Transverse colon (tissue), 4 donors: ENCODE data around the gene EPC2. TPM values are rescaled to one million over a fixed set of nuclear protein-coding genes. Genes with fewer than 3 reads are reported as not detected.

Experiments
- DNase-seq: peaks from one replicate; pipeline ENCODE4 v3.0.0-alpha.2; 2019
- H3K27ac ChIP-seq, 4 donors: fragments of 200-600 bp; sonication (generic); 2 replicates each; pipeline ENCODE4 v1.5.1; 2016 to 2018; ENCODE audit warnings: inconsistent platforms in 4 of 4
- H3K27me3 ChIP-seq: fragments of 200-600 bp; sonication (generic); 2 replicates; pipeline ENCODE4 v1.5.1; 2017; ENCODE audit warnings: inconsistent platforms
- H3K36me3 ChIP-seq, 4 donors: fragments of 200-600 bp; sonication (generic); 2 replicates each; pipeline ENCODE4 v1.5.1; 2017 to 2019; ENCODE audit warnings: inconsistent platforms in 4 of 4
- H3K4me1 ChIP-seq, 4 donors: fragments of 200-600 bp; sonication (generic); 2 replicates each; pipeline ENCODE4 v1.5.1; 2017 to 2020; ENCODE audit warnings: inconsistent platforms in 4 of 4
- H3K4me3 ChIP-seq, 4 donors: fragments of 200-600 bp; sonication (generic); 1 replicate in 1 of 4; 2 replicates in 3 of 4; pipeline versions ENCODE4 v1.5.1 to v1.6.1; 2017 to 2019; ENCODE audit warnings: inconsistent platforms in 4 of 4
- H3K9me3 ChIP-seq, 2 donors: fragments of 200-600 bp; sonication (generic); 2 replicates each; pipeline ENCODE4 v1.5.1; 2017 to 2019; ENCODE audit warnings: inconsistent platforms in 2 of 2
- CTCF ChIP-seq, 5 experiments: fragments of 200-600 bp in 3 of 5; fragments of 450-650 bp in 2 of 5; sonication (generic) in 3 of 5; IDR thresholded peaks; 1 replicate in 2 of 5; 2 replicates in 3 of 5; pipeline ENCODE4 v1.5.1; 2016 to 2017; ENCODE audit warnings: antibody characterized with exemption in 5 of 5, inconsistent platforms in 3 of 5, mild to moderate bottlenecking in 2 of 5, moderate library complexity in 1 of 5
- EP300 ChIP-seq: sonication (generic); formaldehyde crosslinking; IDR thresholded peaks from one replicate; pipeline ENCODE4 v1.6.1; 2017; ENCODE audit warnings: antibody characterized with exemption, low read depth
- POLR2A ChIP-seq: fragments of 450-650 bp; IDR thresholded peaks from one replicate; pipeline ENCODE4 v1.6.1; 2016; ENCODE audit warnings: antibody characterized with exemption, mild to moderate bottlenecking, moderate library complexity
- POLR2AphosphoS5 ChIP-seq, 3 donors: sonication (generic); formaldehyde crosslinking; IDR thresholded peaks; one replicate each; pipeline ENCODE4 v1.6.1; 2016; ENCODE audit warnings: antibody characterized with exemption in 3 of 3
- WGBS, 2 donors: methylation state at CpG; one replicate each; pipeline ENCODE4 v1.1.5; 2018; ENCODE audit warnings: low coverage in 1 of 2; 5-methylcytosine and 5-hydroxymethylcytosine counted together
- in situ Hi-C, 4 donors: fragments of 200-750 bp; cut with MboI; loops; one replicate each; pipeline versions ENCODE4 v1.15.0 to v1.15.1; 2017; ENCODE audit warnings: low sequenced_read_pairs in 3 of 4, low pct_ligation_motif_present in 1 of 4, low pct_unique_long_range_greater_than_20kb in 1 of 4
- intact Hi-C: fragments of 100-400 bp; cut with DNase I; formaldehyde crosslinking; loops from one replicate; pipeline ENCODE4 v1.15.1; 2023; ENCODE audit warnings: low total_unique reads
- total RNA-seq, 4 donors: library from RNA; depleted of rRNA; stranded (reverse); fragments of >200 nt; gene quantifications; one replicate each; pipeline ENCODE4 v1.1.0, GENCODE V29; 2016

Gene EPC2
- total RNA-seq, 4 donors from 2014 or later: 18.3 to 40.4 (median 25.7) TPM

- H3K9me3 ChIP-seq: no peaks in the 10 kb centered on the region
- no peak overlapping the region for H3K27ac ChIP-seq
- DNase-seq: no peak
- H3K4me1 ChIP-seq: no peaks in the 10 kb centered on the region
- H3K27me3 ChIP-seq: no peaks in the 10 kb centered on the region
- H3K4me3 ChIP-seq: no peak overlapping the region
- no peaks in the 10 kb centered on the region for H3K36me3 ChIP-seq
- in situ Hi-C loops: no loop called here
- no peak for TF ChIP-seq POLR2AphosphoS5 (IDR thresholded peaks at IDR 0.05)
- TF ChIP-seq EP300: no peak
- TF ChIP-seq POLR2A: no peak
- no peak for TF ChIP-seq CTCF (IDR thresholded peaks at IDR 0.05)
- intact Hi-C loops: no loop called here
Measured at GRCh38 chr2:148623086-148623485, 21.5 kb upstream of the EPC2 start.

- no peaks in the 10 kb centered on the region for H3K4me1 ChIP-seq
- no peaks in the 10 kb centered on the region for H3K27me3 ChIP-seq
- intact Hi-C loops: no loop called here
- no peak overlapping the region for H3K4me3 ChIP-seq
- in situ Hi-C loops: loop anchor here in 1 of 4 donors (25.0 kb wide), 1 partner anchor 360 kb away; no protein-coding TSS in a partner anchor
- no peak for TF ChIP-seq POLR2A
- TF ChIP-seq POLR2AphosphoS5 (IDR thresholded peaks at IDR 0.05): no peak
- no peak for TF ChIP-seq CTCF (IDR thresholded peaks at IDR 0.05)
- TF ChIP-seq EP300: no peak
- no peak for DNase-seq
- no peaks in the 10 kb centered on the region for H3K36me3 ChIP-seq
- H3K9me3 ChIP-seq: no peaks in the 10 kb centered on the region
- H3K27ac ChIP-seq: no peak overlapping the region
Measured at GRCh38 chr2:148627224-148627623, 17.3 kb upstream of the EPC2 start.

GRCh38 chr2:148634749-148635148, 9.8 kb upstream of the EPC2 start:
- Histone ChIP-seq H3K27ac (no peak overlapping the region), H3K9me3 (no peaks in the 10 kb centered on the region), H3K4me3 (no peak overlapping the region), H3K4me1 (no peaks in the 10 kb centered on the region), H3K36me3 (no peaks in the 10 kb centered on the region), H3K27me3 (no peaks in the 10 kb centered on the region)
- in situ Hi-C loops (loop anchor here in 1 of 4 donors (25.0 kb wide), 1 partner anchor 353 kb away; no protein-coding TSS in a partner anchor), intact Hi-C loops (no loop called here)
- TF ChIP-seq CTCF (IDR thresholded peaks at IDR 0.05) (no peak), POLR2A (no peak), POLR2AphosphoS5 (IDR thresholded peaks at IDR 0.05) (no peak), EP300 (no peak)
- DNase-seq: no peak
- 62 to 88% methylated on average over 2 of the region's 2 CpGs for WGBS, 2 donors

- H3K4me1 ChIP-seq: peaks cover 0 to 2% (median under 1%) of the 10 kb centered on the region in 4 donors
- intact Hi-C loops (no loop called here), in situ Hi-C loops (loop anchor here in 1 of 4 donors (25.0 kb wide), 1 partner anchor 349 kb away; no protein-coding TSS in a partner anchor)
Measured at GRCh38 chr2:148638543-148638942, 6.0 kb upstream of the EPC2 start.

More at GRCh38 chr2:148638543-148638942, 6.0 kb upstream of the EPC2 start:
- H3K9me3 ChIP-seq: no peaks in the 10 kb centered on the region
- H3K27me3 ChIP-seq: no peaks in the 10 kb centered on the region
- no peak overlapping the region for H3K27ac ChIP-seq
- no peaks in the 10 kb centered on the region for H3K36me3 ChIP-seq
- 89 to 100% methylated on average over 2 to 5 of the region's 5 CpGs for WGBS, 2 donors
- DNase-seq: no peak
- TF ChIP-seq POLR2AphosphoS5 (IDR thresholded peaks at IDR 0.05): no peak
- no peak for TF ChIP-seq POLR2A
- no peak for TF ChIP-seq EP300
- no peak for TF ChIP-seq CTCF (IDR thresholded peaks at IDR 0.05)
- no peak overlapping the region for H3K4me3 ChIP-seq
